Measurements from ENCODE around the gene PARP16. TPM values are rescaled to one million over a fixed set of nuclear protein-coding genes. Genes with fewer than 3 reads are reported as not detected.

PARP16 gene
- total and polyA plus RNA-seq, 9 of the 15 experiments (the other 6 are each of a cell fraction or from before 2014, with no cell fraction given), result 3.0 to 9.9 (median 5.8) TPM

DNA sequence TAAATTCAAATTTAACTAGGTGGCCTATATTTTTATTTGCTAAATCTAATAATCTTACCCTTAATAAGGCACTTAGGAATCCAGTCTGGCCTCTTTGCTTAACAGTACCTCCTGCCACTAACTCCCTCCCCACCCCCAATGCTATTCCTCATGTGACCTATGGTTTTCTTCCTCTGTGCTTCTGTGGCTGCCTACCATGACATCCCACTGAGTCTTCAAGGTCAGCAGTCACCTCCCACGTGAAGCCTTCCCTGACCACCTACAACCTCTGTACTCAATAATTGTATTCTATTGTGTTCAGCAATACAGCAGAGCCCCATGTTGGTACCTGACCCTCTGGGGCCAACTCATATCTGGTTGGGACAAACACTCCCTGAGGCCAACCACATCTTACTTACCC lies 9.7 kb downstream of the PARP16 start:
- no peak for ATAC-seq
- Histone ChIP-seq H3K4me1 (replicated peaks in 1 of 2; ENCODE audit: control insufficient read depth in 2 of 2, insufficient read depth in 2 of 2, low read length in 2 of 2) (peaks cover 4 to 11% of the 10 kb centered on the region in 2 experiments; a peak in 4 of 5 replicates), H3K79me2 (ENCODE audit: control insufficient read depth, insufficient read depth, low read length) (no peaks in the 10 kb centered on the region), H3K9me1 (ENCODE audit: control insufficient read depth, insufficient read depth, low read length) (no peaks in the 10 kb centered on the region), H3K27ac (ENCODE audit: extremely low read depth, low read depth, low read length) (no peak overlapping the region), H3K27me3 (ENCODE audit: control insufficient read depth in 2 of 2, insufficient read depth in 2 of 2, low read length in 2 of 2) (no peaks in the 10 kb centered on the region), H3K9ac (ENCODE audit: insufficient read depth in 1 of 2, low read depth in 2 of 2, low read length in 2 of 2) (no peak overlapping the region), H3K4me3 (no peak overlapping the region), H4K20me1 (replicated peaks; ENCODE audit: control insufficient read depth, insufficient read depth, low read length) (peaks cover 6% of the 10 kb centered on the region; the same call in 1 of the 2 replicates), H3K9me3 (replicated peaks; ENCODE audit: control insufficient read depth, insufficient read depth, low read depth, low read length) (no peaks in the 10 kb centered on the region), H3K4me2 (ENCODE audit: insufficient read depth, low read length) (no peak overlapping the region), H2AFZ (ENCODE audit: low read depth, low read length) (no peak overlapping the region), H3K36me3 (ENCODE audit: control insufficient read depth, insufficient read depth, low read length) (no peaks in the 10 kb centered on the region)
- in situ Hi-C loops (cut with MboI), result no loop called here
- no peak for FAIRE-seq
- 0% methylated on average over 1 of the region's 1 CpG for WGBS (ENCODE audit: insufficient coverage, low coverage, missing lambda C conversion rate)
- ChIA-PET POLR2A (interaction anchor here (0.6 to 1.8 kb wide), 2 partner anchors 9 kb away, joined by 3 to 8 read pairs; partner anchors contain the start of gene PARP16), CTCF (ENCODE audit: low intra/inter-chr PET ratio) (interaction anchor here (0.7 to 1.1 kb wide), 2 partner anchors 61 to 88 kb away, joined by 3 read pairs; no protein-coding TSS in a partner anchor)
- TF ChIP-seq ZFP36 (IDR thresholded peaks at IDR 0.05; ENCODE audit: low read depth, low read length, partially characterized antibody) (peak; percentile 81), BCOR (IDR thresholded peaks at IDR 0.05) (no peak)
- DNase-seq (ENCODE audit: extremely low read depth in 1 of 4, low spot score in 3 of 4), result peak in 1 of 4 experiments; percentile 16
- BruUV-seq (replicated peaks), result no TSS peak
- intact Hi-C loops (cut with micrococcal nuclease), result no loop called here

DNA sequence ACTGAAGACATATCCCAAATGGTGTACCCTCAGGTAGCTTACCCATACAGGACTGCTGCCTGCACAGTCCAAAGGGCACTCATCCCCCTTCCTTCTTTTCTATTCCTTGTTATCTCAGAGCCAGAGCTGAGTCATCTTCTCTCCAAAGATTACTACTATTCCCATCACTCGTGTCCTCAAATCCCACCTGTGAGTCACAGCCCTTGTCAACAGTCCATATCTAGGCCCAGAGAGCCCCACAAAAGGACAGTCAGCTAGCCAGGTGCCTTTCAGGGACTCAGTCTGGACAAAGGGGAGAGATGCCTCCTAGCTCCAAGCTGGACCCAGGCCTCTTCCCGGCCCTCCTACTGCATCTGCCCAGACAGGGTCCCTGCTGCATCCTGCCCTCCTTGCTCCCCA lies 11.0 kb downstream of the PARP16 start:
- H3K4me1 ChIP-seq (replicated peaks in 1 of 2; ENCODE audit: control insufficient read depth in 2 of 2, insufficient read depth in 2 of 2, low read length in 2 of 2), result peaks cover 4 to 11% of the 10 kb centered on the region in 2 experiments; a peak in 4 of 5 replicates
- in situ Hi-C loops (cut with MboI), result no loop called here
- BruUV-seq (replicated peaks), result no TSS peak
- H3K9ac ChIP-seq (ENCODE audit: insufficient read depth in 1 of 2, low read depth in 2 of 2, low read length in 2 of 2), result peak overlapping the region in 1 of 2 experiments; percentile 84; a peak in 1 of 4 replicates
- H3K9me3 ChIP-seq (replicated peaks; ENCODE audit: control insufficient read depth, insufficient read depth, low read depth, low read length), result no peaks in the 10 kb centered on the region
- intact Hi-C loops (cut with micrococcal nuclease), result no loop called here
- no peaks in the 10 kb centered on the region for H3K36me3 ChIP-seq (ENCODE audit: control insufficient read depth, insufficient read depth, low read length)
- no peaks in the 10 kb centered on the region for H3K9me1 ChIP-seq (ENCODE audit: control insufficient read depth, insufficient read depth, low read length)
- CTCF ChIA-PET (ENCODE audit: low intra/inter-chr PET ratio), result no interaction called here
- DNase-seq (ENCODE audit: extremely low read depth in 1 of 4, low spot score in 3 of 4), result peak; percentile 37 to 48 (median 42)
- POLR2A ChIA-PET, result interaction anchor here (0.7 to 2.6 kb wide), 6 partner anchors 10 to 90 kb away, joined by 3 to 10 read pairs (median 4); partner anchors contain the start of genes CLPX, PARP16 and RNU5B-1
- peaks cover 8% of the 10 kb centered on the region; the same call in 1 of the 2 replicates for H4K20me1 ChIP-seq (replicated peaks; ENCODE audit: control insufficient read depth, insufficient read depth, low read length)
- H3K27me3 ChIP-seq (ENCODE audit: control insufficient read depth in 2 of 2, insufficient read depth in 2 of 2, low read length in 2 of 2), result no peaks in the 10 kb centered on the region
- no peak overlapping the region for H2AFZ ChIP-seq (ENCODE audit: low read depth, low read length)
- peak overlapping the region; percentile 24; the same call in 1 of the 2 replicates for H3K4me2 ChIP-seq (ENCODE audit: insufficient read depth, low read length)
- peak; percentile 35 for FAIRE-seq
- ATAC-seq, result no peak; the same call in 2 of the 3 replicates
- 33% methylated on average over 2 of the region's 2 CpGs for WGBS (ENCODE audit: insufficient coverage, low coverage, missing lambda C conversion rate)
- H3K4me3 ChIP-seq, result no peak overlapping the region
- no peak overlapping the region for H3K27ac ChIP-seq (ENCODE audit: extremely low read depth, low read depth, low read length)
- no peaks in the 10 kb centered on the region for H3K79me2 ChIP-seq (ENCODE audit: control insufficient read depth, insufficient read depth, low read length)
- TF ChIP-seq ARID1B (IDR thresholded peaks at IDR 0.05) (peak; percentile 87), CEBPG (CRISPR knock-in tag; IDR thresholded peaks at IDR 0.05) (no peak), CEBPG (tag; conservative IDR thresholded peaks at IDR 0.05 in 1 of 2, IDR thresholded peaks at IDR 0.05 in 1 of 2) (peak in 1 of 2 experiments; percentile 60; a peak in 2 of 4 replicates), EP300 (IDR thresholded peaks at IDR 0.05; ENCODE audit: low read length) (peak; percentile 63), ARID2 (IDR thresholded peaks at IDR 0.05) (no peak), NCOA6 (IDR thresholded peaks at IDR 0.05) (no peak), LEF1 (IDR thresholded peaks at IDR 0.05) (0 out of 2 replicates have a peak, but pooled peaks have one; percentile 36), CBFA2T3 (IDR thresholded peaks at IDR 0.05) (peak; percentile 43; the same call in 1 of the 2 replicates)
- TF ChIP-seq, protein P1, sequence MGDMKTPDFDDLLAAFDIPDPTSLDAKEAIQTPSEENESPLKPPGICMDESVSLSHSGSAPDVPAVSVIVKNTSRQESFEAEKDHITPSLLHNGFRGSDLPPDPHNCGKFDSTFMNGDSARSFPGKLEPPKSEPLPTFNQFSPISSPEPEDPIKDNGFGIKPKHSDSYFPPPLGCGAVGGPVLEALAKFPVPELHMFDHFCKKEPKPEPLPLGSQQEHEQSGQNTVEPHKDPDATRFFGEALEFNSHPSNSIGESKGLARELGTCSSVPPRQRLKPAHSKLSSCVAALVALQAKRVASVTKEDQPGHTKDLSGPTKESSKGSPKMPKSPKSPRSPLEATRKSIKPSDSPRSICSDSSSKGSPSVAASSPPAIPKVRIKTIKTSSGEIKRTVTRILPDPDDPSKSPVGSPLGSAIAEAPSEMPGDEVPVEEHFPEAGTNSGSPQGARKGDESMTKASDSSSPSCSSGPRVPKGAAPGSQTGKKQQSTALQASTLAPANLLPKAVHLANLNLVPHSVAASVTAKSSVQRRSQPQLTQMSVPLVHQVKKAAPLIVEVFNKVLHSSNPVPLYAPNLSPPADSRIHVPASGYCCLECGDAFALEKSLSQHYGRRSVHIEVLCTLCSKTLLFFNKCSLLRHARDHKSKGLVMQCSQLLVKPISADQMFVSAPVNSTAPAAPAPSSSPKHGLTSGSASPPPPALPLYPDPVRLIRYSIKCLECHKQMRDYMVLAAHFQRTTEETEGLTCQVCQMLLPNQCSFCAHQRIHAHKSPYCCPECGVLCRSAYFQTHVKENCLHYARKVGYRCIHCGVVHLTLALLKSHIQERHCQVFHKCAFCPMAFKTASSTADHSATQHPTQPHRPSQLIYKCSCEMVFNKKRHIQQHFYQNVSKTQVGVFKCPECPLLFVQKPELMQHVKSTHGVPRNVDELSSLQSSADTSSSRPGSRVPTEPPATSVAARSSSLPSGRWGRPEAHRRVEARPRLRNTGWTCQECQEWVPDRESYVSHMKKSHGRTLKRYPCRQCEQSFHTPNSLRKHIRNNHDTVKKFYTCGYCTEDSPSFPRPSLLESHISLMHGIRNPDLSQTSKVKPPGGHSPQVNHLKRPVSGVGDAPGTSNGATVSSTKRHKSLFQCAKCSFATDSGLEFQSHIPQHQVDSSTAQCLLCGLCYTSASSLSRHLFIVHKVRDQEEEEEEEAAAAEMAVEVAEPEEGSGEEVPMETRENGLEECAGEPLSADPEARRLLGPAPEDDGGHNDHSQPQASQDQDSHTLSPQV (IDR thresholded peaks at IDR 0.05), result no peak
- TF ChIP-seq, protein P2, sequence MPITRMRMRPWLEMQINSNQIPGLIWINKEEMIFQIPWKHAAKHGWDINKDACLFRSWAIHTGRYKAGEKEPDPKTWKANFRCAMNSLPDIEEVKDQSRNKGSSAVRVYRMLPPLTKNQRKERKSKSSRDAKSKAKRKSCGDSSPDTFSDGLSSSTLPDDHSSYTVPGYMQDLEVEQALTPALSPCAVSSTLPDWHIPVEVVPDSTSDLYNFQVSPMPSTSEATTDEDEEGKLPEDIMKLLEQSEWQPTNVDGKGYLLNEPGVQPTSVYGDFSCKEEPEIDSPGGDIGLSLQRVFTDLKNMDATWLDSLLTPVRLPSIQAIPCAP (CRISPR knock-in tag; IDR thresholded peaks at IDR 0.05; ENCODE audit: borderline replicate concordance), result no peak

All from K562 (cell line).